SK-N-SH (cell line): ENCODE results near the gene AIF1. TPM values are rescaled to one million over a fixed set of nuclear protein-coding genes. Genes with fewer than 3 reads are reported as not detected.
A peak's percentile ranks its signal among the peaks of the same experiment; 100 is the strongest.

Source experiments
- CTCF ChIA-PET: fragments of 300-600, 350-600 bp; formaldehyde crosslinking; extraction: SDS; loops from one replicate; lab custom pipeline; 2021; lab: Yijun Ruan, JAX
- POLR2A ChIA-PET: fragments of 350-600 bp; sonication (Branson Sonifier 250); formaldehyde crosslinking; extraction: SDS; loops from one replicate; lab custom pipeline; 2020; ENCODE audit warnings: antibody characterized with exemption, inconsistent platforms; lab: Yijun Ruan, JAX
- DNase-seq: peaks from one replicate; pipeline ENCODE4 v3.0.0; 2012
- H2AFZ ChIP-seq: fragments of 200-600 bp; sonication (generic); 2 replicates; pipeline ENCODE4 v1.8.1; 2016; ENCODE audit warnings: antibody characterized with exemption, mild to moderate bottlenecking, low read depth
- H3F3A ChIP-seq: fragments of 200-600 bp; sonication (generic); replicated peaks from 2 replicates; pipeline ENCODE3; 2016; ENCODE audit warnings: antibody characterized with exemption, mild to moderate bottlenecking; ENCODE audit not compliant: insufficient read depth
- H3K27ac ChIP-seq, 2 experiments: fragments of 200-500 bp in 1 of 2; fragments of 200-600 bp in 1 of 2; sonication (Bioruptor generic) in 1 of 2; sonication (generic), shearing (Covaris generic) in 1 of 2; 2 replicates each; pipeline versions ENCODE4 v1.5.1 to v1.6.1; 2014 to 2016; ENCODE audit warnings: low read depth in 2 of 2, inconsistent platforms in 1 of 2, low read length in 1 of 2, mild to moderate bottlenecking in 1 of 2, mixed read lengths in 1 of 2
- H3K27me3 ChIP-seq: fragments of 200-600 bp; sonication (generic), shearing (Covaris generic); 2 replicates; pipeline ENCODE4 v1.6.1; 2016; ENCODE audit warnings: mixed run types; ENCODE audit not compliant: insufficient read depth
- H3K36me3 ChIP-seq, 2 experiments: fragments of 200-500 bp in 1 of 2; fragments of 200-600 bp in 1 of 2; sonication (Bioruptor generic) in 1 of 2; sonication (generic) in 1 of 2; replicated peaks in 1 of 2; 2 replicates each; pipeline versions ENCODE3 to v1.5.1; 2014 to 2016; ENCODE audit warnings: low read length in 1 of 2, mild to moderate bottlenecking in 1 of 2; ENCODE audit not compliant: insufficient read depth in 2 of 2, control insufficient read depth in 1 of 2
- H3K4me1 ChIP-seq, 2 experiments: fragments of 200-500 bp in 1 of 2; fragments of 200-600 bp in 1 of 2; sonication (Bioruptor generic) in 1 of 2; sonication (generic), shearing (Covaris generic) in 1 of 2; 2 replicates each; pipeline versions ENCODE4 v1.5.1 to v1.6.1; 2014 to 2016; ENCODE audit warnings: low read depth in 1 of 2, low read length in 1 of 2, mixed run types in 1 of 2; ENCODE audit not compliant: insufficient read depth in 2 of 2, control insufficient read depth in 1 of 2
- H3K4me2 ChIP-seq: fragments of 200-600 bp; sonication (generic), shearing (Covaris generic); 2 replicates; pipeline ENCODE4 v1.6.1; 2017; ENCODE audit warnings: mixed run types
- H3K4me3 ChIP-seq, 2 experiments: fragments of 200-500 bp in 1 of 2; fragments of 200-600 bp in 1 of 2; sonication (Bioruptor generic) in 1 of 2; sonication (generic), shearing (Covaris generic) in 1 of 2; 2 replicates each; pipeline versions ENCODE4 v1.5.1 to v1.8.1; 2014 to 2016; ENCODE audit warnings: low read depth in 2 of 2, inconsistent platforms in 1 of 2, low read length in 1 of 2, mild to moderate bottlenecking in 1 of 2, mixed read lengths in 1 of 2, moderate library complexity in 1 of 2
- H3K79me2 ChIP-seq: fragments of 200-600 bp; sonication (generic); 2 replicates; pipeline ENCODE4 v1.8.1; 2017; ENCODE audit warnings: mild to moderate bottlenecking; ENCODE audit not compliant: insufficient read depth
- H3K9ac ChIP-seq: fragments of 200-600 bp; sonication (generic); 2 replicates; pipeline ENCODE4 v1.6.1; 2017; ENCODE audit warnings: mixed run types
- H3K9me2 ChIP-seq: fragments of 200-600 bp; sonication (generic); 2 replicates; pipeline ENCODE4 v1.6.1; 2017; ENCODE audit warnings: mixed run types
- H3K9me3 ChIP-seq: fragments of 200-600 bp; sonication (generic); 2 replicates; pipeline ENCODE4 v1.6.1; 2017; ENCODE audit warnings: mixed run types, mild to moderate bottlenecking, moderate library complexity
- H4K20me1 ChIP-seq: fragments of 200-600 bp; sonication (generic); 2 replicates; pipeline ENCODE4 v1.6.1; 2017; ENCODE audit warnings: mild to moderate bottlenecking, mixed run types; ENCODE audit not compliant: insufficient read depth
- ELF1 ChIP-seq: IDR thresholded peaks from 2 replicates; pipeline ENCODE4 v1.4.0; 2012
- EZH2phosphoT487 ChIP-seq: fragments of 200-600 bp; sonication (generic); IDR thresholded peaks from 2 replicates; pipeline ENCODE4 v1.6.1; 2017; ENCODE audit warnings: low read depth, mixed run types, mild to moderate bottlenecking, antibody characterized with exemption, moderate library complexity, borderline replicate concordance
- FOSL2 ChIP-seq: IDR thresholded peaks from 2 replicates; pipeline ENCODE4 v1.4.0; 2012; ENCODE audit warnings: low read depth, mild to moderate bottlenecking, moderate library complexity, borderline replicate concordance
- FOXM1 ChIP-seq: IDR thresholded peaks from 2 replicates; pipeline ENCODE4 v1.4.0; 2012; ENCODE audit warnings: low read depth, mild to moderate bottlenecking
- IRF3 ChIP-seq: fragments of 150-350 bp; IDR thresholded peaks from 2 replicates; pipeline ENCODE4 v1.6.1; 2016; ENCODE audit warnings: mild to moderate bottlenecking, low read depth, low read length
- JUND ChIP-seq: IDR thresholded peaks from 2 replicates; pipeline ENCODE4 v1.4.0; 2012
- MAX ChIP-seq: IDR thresholded peaks from 2 replicates; pipeline ENCODE4 v1.4.0; 2012; ENCODE audit warnings: low read depth
- MEF2A ChIP-seq: IDR thresholded peaks from 2 replicates; pipeline ENCODE4 v1.4.0; 2012; ENCODE audit warnings: low read depth, borderline replicate concordance
- NFIC ChIP-seq: IDR thresholded peaks from 2 replicates; pipeline ENCODE4 v1.4.0; 2012; ENCODE audit warnings: borderline replicate concordance
- POLR2AphosphoS5 ChIP-seq: IDR thresholded peaks from 2 replicates; pipeline ENCODE4 v1.6.1; 2012; ENCODE audit warnings: low read depth, low read length
- RCOR1 ChIP-seq: fragments of 150-350 bp; IDR thresholded peaks from 2 replicates; pipeline ENCODE4 v1.6.1; 2017; ENCODE audit warnings: antibody characterized with exemption, low read length
- REST ChIP-seq: IDR thresholded peaks from 2 replicates; pipeline ENCODE4 v1.6.1; 2012; ENCODE audit warnings: mild to moderate bottlenecking, low read depth, low read length, moderate library complexity
- USF2 ChIP-seq: fragments of 150-350 bp; IDR thresholded peaks from 2 replicates; pipeline ENCODE4 v1.6.1; 2017; ENCODE audit warnings: antibody characterized with exemption, low read length, low read depth, borderline replicate concordance
- ZBTB33 ChIP-seq: IDR thresholded peaks from 2 replicates; pipeline ENCODE4 v1.4.0; 2012; ENCODE audit warnings: low read depth, borderline replicate concordance
- whole genome bisulfite sequencing: methylation state at CpG from one replicate; pipeline ENCODE4 v1.1.6; 2017; ENCODE audit warnings: low lambda C conversion rate; 5-methylcytosine and 5-hydroxymethylcytosine counted together
- polyA plus RNA-seq, 3 experiments: library from polyadenylated mRNA; depleted of rRNA; stranded (reverse); fragments of >200 nt; gene quantifications; 2 replicates each; pipeline ENCODE4 v1.2.3, GENCODE V29; 2012

Gene AIF1
- polyA plus RNA-seq, 1 of the 3 experiments (the other 2 are of a cell fraction), result not detected

- peaks cover 60 to 98% of the 10 kb centered on the region in 2 experiments for H3K36me3 ChIP-seq
- DNase-seq, result peak; percentile 42
- no peak overlapping the region for H2AFZ ChIP-seq
- no peak for TF ChIP-seq ELF1
- no peak for TF ChIP-seq MEF2A
- TF ChIP-seq JUND, result no peak
- no peak for TF ChIP-seq REST
- no peak for TF ChIP-seq FOSL2
- no peak for TF ChIP-seq RCOR1
- no peak for TF ChIP-seq NFIC
- no peak for TF ChIP-seq USF2
- no peak for TF ChIP-seq ZBTB33
- no peak for TF ChIP-seq EZH2phosphoT487
- no peak for TF ChIP-seq FOXM1
- TF ChIP-seq POLR2AphosphoS5, result no peak
- no peak for TF ChIP-seq IRF3
- no peak for TF ChIP-seq MAX
- ChIA-PET POLR2A (no interaction called here), CTCF (interaction anchor here (1.0 kb wide), 1 partner anchor 10 kb away, joined by 4 read pairs; no protein-coding TSS in a partner anchor)
- H3K4me3 ChIP-seq, result no peak overlapping the region
- H3K27me3 ChIP-seq, result no peaks in the 10 kb centered on the region
- no peaks in the 10 kb centered on the region; a peak in 1 of 4 replicates for H3K4me1 ChIP-seq
- H3K27ac ChIP-seq, result no peak overlapping the region; a peak in 1 of 4 replicates
- H3K9me2 ChIP-seq, result no peaks in the 10 kb centered on the region
- H3K4me2 ChIP-seq, result no peak overlapping the region
- H3F3A ChIP-seq, result peaks cover 32% of the 10 kb centered on the region
- H4K20me1 ChIP-seq, result peaks cover 19% of the 10 kb centered on the region; the same call in 1 of the 2 replicates
- H3K79me2 ChIP-seq, result peaks cover 25% of the 10 kb centered on the region; the same call in 1 of the 2 replicates
- 94% methylated on average over 30 of the region's 32 CpGs for WGBS
- no peaks in the 10 kb centered on the region for H3K9me3 ChIP-seq
- H3K9ac ChIP-seq, result no peak overlapping the region
Observed at GRCh38 chr6:31631681-31632278, 16.7 kb downstream of the AIF1 start.
